OCI-LY7 (cell line): ENCODE measurements around the gene SLBP.

Experiments
- CTCF ChIP-seq: fragments of 200-600 bp; sonication (generic); conservative IDR thresholded peaks from 2 replicates; pipeline ENCODE4 v1.5.1; 2014; ENCODE audit warnings: mild to moderate bottlenecking, antibody characterized with exemption, low read length, moderate library complexity, mixed read lengths
- EZH2phosphoT487 ChIP-seq: fragments of 200-600 bp; sonication (generic); IDR thresholded peaks from 2 replicates; pipeline ENCODE4 v1.6.1; 2018; ENCODE audit warnings: low read depth, borderline replicate concordance, mild to moderate bottlenecking, mixed run types, antibody characterized with exemption, low read length, moderate library complexity, mixed read lengths

DNA sequence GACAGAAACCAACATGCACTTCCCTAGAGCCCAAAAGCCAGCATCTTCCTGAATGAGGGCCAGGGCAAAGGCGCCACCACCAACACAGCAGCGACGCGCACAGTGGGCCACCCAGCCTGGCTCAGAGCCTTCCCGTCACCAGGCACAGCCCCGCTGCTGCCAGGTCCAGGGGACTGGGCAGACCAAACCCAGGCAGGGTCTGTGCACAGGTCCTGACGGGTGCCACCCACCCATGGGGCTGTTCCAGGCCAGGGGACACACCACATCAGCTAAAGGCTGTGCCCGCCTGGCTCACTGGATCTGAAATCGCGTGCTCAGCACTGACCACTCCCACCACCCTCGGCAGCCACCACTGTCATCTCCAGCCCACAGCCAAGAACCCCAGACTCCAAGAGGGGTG is 41.8 kb downstream of the SLBP start:
- TF ChIP-seq EZH2phosphoT487 (no peak), CTCF (no peak)
